GM18520 (cell line): Measurements from ENCODE around the gene ASB12.

Experiments
- ATAC-seq: cut with Tn5 transposase; IDR thresholded peaks from one replicate; pipeline ENCODE4 v1.9.1; 2021; ENCODE audit not compliant: unreplicated experiment

ASB12 gene

GRCh38 chrX:64186974-64187761, 43.2 kb downstream of the ASB12 start:
- ATAC-seq, result no peak

- ATAC-seq, result no peak
Measured at GRCh38 chrX:64184396-64184795, 46.0 kb downstream of the ASB12 start.

- ATAC-seq, result no peak
Measured at GRCh38 chrX:64182208-64182607, 48.2 kb downstream of the ASB12 start.

- no peak for ATAC-seq
Measured at GRCh38 chrX:64176876-64177275, 53.5 kb downstream of the ASB12 start.
